ENCODE results near the gene TTC3. TPM values are rescaled to one million over a fixed set of nuclear protein-coding genes. Genes with fewer than 3 reads are reported as not detected.

The TTC3 gene
- total RNA-seq: 67.8 and 177 TPM in 2 replicates

DNA sequence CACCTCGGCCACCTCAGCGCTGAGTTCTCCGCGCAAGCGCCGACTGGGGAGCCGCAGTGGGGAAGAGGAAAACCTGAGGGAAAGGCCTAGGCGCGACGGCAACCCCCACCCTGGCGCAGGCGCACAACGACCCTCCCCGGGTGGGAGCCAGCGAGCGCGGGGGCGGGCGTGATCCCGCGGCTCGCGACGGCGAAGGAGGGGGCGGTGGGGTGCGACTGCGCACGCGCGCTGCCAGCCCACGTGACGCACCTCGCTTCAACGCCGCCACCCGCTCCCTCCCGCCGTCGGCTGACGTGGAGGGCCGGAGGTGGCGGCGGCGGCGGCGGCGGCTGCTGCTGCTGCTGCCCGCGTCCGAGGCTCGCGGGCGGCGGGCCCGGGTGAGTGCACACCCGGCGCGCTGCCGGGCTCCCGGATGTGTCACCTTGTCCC is at the start of gene TTC3, which contains the start of gene PIGP:
Gene TTC3 (plus strand): TSS at position 267 of the 429 bp plus-strand sequence. CDS start 14,004 bp downstream, outside the sequence.
Gene PIGP (minus strand): TSS at position 84 of the 429 bp plus-strand sequence. CDS start 556 bp downstream, outside the sequence.

Other genes starting within 250 kb of the TTC3 start
- gene HLCS, start 106.6 kb upstream of the TTC3 start, total RNA-seq: 6.5 and 16.5 TPM in 2 replicates
- gene RIPPLY3, start 66.6 kb upstream of the TTC3 start, total RNA-seq: not detected in 2 replicates
- 1.8 and 4.7 TPM in 2 replicates for gene PIGP, start 183 bp upstream of the TTC3 start, total RNA-seq
- 83.1 and 129 TPM in 2 replicates for gene VPS26C, start 194.1 kb downstream of the TTC3 start, total RNA-seq

Measured in bladder microvascular endothelial cell (primary cell).